Colonic mucosa (tissue), 4 donors: ENCODE results near the gene ZC3H13. TPM values are rescaled to one million over a fixed set of nuclear protein-coding genes. Genes with fewer than 3 reads are reported as not detected.

ENCODE experiments used
- DNase-seq: peaks from one replicate; pipeline ENCODE4 v3.0.0-alpha.2; 2020
- H3K27ac ChIP-seq: fragments of 200-600 bp; one replicate; pipeline ENCODE4 v1.8.0; 2021
- H3K27me3 ChIP-seq: fragments of 200-600 bp; one replicate; pipeline ENCODE4 v1.8.0; 2021
- H3K36me3 ChIP-seq: fragments of 200-600 bp; one replicate; pipeline ENCODE4 v1.8.0; 2021
- H3K4me1 ChIP-seq: fragments of 200-600 bp; one replicate; pipeline ENCODE4 v1.8.0; 2021; ENCODE audit warnings: mild to moderate bottlenecking
- H3K4me3 ChIP-seq: fragments of 200-600 bp; one replicate; pipeline ENCODE4 v1.8.0; 2021
- H3K9ac ChIP-seq, 2 donors: one replicate each; pipeline ENCODE4 v1.7.0; 2013; ENCODE audit warnings: control low read depth in 2 of 2, low read depth in 2 of 2, low read length in 2 of 2
- H3K9me3 ChIP-seq: fragments of 200-600 bp; one replicate; pipeline ENCODE4 v1.8.0; 2021
- intact Hi-C: fragments of 100-400 bp; cut with DNase I; formaldehyde crosslinking; loops from one replicate; pipeline ENCODE4 v1.14.1; 2022
- total RNA-seq, 2 donors: library from RNA; stranded (reverse); fragmentation: NEBNext Ultra II Directional in 1 of 2; extraction: Animal tissue kit (Norgen Biotek cat#: 25700) in 1 of 2; gene quantifications; one replicate each; pipeline ENCODE4 v1.2.1, GENCODE V29; 2021
- TF ChIP-seq, protein P1 (sequence below): fragments of 200-600 bp; IDR thresholded peaks from one replicate; pipeline ENCODE4 v1.8.0; 2022; ENCODE audit warnings: antibody characterized with exemption, mild to moderate bottlenecking
- donor health status: healthy.
- donor health status: DM: no; HTN: no; CAD: no.
- donor health status: DM: no; HTN: no; CAD: no.

Gene ZC3H13, protein sequence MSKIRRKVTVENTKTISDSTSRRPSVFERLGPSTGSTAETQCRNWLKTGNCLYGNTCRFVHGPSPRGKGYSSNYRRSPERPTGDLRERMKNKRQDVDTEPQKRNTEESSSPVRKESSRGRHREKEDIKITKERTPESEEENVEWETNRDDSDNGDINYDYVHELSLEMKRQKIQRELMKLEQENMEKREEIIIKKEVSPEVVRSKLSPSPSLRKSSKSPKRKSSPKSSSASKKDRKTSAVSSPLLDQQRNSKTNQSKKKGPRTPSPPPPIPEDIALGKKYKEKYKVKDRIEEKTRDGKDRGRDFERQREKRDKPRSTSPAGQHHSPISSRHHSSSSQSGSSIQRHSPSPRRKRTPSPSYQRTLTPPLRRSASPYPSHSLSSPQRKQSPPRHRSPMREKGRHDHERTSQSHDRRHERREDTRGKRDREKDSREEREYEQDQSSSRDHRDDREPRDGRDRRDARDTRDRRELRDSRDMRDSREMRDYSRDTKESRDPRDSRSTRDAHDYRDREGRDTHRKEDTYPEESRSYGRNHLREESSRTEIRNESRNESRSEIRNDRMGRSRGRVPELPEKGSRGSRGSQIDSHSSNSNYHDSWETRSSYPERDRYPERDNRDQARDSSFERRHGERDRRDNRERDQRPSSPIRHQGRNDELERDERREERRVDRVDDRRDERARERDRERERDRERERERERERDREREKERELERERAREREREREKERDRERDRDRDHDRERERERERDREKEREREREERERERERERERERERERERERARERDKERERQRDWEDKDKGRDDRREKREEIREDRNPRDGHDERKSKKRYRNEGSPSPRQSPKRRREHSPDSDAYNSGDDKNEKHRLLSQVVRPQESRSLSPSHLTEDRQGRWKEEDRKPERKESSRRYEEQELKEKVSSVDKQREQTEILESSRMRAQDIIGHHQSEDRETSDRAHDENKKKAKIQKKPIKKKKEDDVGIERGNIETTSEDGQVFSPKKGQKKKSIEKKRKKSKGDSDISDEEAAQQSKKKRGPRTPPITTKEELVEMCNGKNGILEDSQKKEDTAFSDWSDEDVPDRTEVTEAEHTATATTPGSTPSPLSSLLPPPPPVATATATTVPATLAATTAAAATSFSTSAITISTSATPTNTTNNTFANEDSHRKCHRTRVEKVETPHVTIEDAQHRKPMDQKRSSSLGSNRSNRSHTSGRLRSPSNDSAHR (N-terminal part only)
- 10 to 100 TPM; 23.2 to 37.5 TPM for total RNA-seq

GRCh38 chr13:46052319-46053161, at the start of gene ZC3H13:
Gene ZC3H13, minus strand, starts transcription at chr13:46052746. Its CDS starts 7,239 bp downstream, at chr13:46045507.
- Histone ChIP-seq H3K4me3 (peak within 1 kb of the TSS; percentile 76), H3K36me3 (no peaks in the 10 kb centered on the region), H3K9ac (peak within 1 kb of the TSS; percentile 84 to 89), H3K9me3 (no peaks in the 10 kb centered on the region), H3K4me1 (peaks cover 7% of the 10 kb centered on the region), H3K27me3 (no peaks in the 10 kb centered on the region), H3K27ac (peak within 1 kb of the TSS; percentile 87)
- intact Hi-C loops = no loop called here
- peak; percentile 96 for DNase-seq
- TF ChIP-seq, protein P1, sequence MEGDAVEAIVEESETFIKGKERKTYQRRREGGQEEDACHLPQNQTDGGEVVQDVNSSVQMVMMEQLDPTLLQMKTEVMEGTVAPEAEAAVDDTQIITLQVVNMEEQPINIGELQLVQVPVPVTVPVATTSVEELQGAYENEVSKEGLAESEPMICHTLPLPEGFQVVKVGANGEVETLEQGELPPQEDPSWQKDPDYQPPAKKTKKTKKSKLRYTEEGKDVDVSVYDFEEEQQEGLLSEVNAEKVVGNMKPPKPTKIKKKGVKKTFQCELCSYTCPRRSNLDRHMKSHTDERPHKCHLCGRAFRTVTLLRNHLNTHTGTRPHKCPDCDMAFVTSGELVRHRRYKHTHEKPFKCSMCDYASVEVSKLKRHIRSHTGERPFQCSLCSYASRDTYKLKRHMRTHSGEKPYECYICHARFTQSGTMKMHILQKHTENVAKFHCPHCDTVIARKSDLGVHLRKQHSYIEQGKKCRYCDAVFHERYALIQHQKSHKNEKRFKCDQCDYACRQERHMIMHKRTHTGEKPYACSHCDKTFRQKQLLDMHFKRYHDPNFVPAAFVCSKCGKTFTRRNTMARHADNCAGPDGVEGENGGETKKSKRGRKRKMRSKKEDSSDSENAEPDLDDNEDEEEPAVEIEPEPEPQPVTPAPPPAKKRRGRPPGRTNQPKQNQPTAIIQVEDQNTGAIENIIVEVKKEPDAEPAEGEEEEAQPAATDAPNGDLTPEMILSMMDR = no peak

- TF ChIP-seq, protein P1 = no peak
- Histone ChIP-seq H3K9me3 (no peaks in the 10 kb centered on the region), H3K36me3 (no peaks in the 10 kb centered on the region), H3K27ac (no peak overlapping the region), H3K9ac (no peak overlapping the region), H3K4me3 (no peak overlapping the region), H3K27me3 (no peaks in the 10 kb centered on the region), H3K4me1 (no peaks in the 10 kb centered on the region)
- no peak for DNase-seq
- intact Hi-C loops = no loop called here
Observed at GRCh38 chr13:46102255-46102605, 49.7 kb upstream of the ZC3H13 start.

- no peak overlapping the region for H3K27ac ChIP-seq
- H3K4me3 ChIP-seq = no peak overlapping the region
- H3K9ac ChIP-seq = no peak overlapping the region
- H3K27me3 ChIP-seq = no peaks in the 10 kb centered on the region
- no peaks in the 10 kb centered on the region for H3K36me3 ChIP-seq
- intact Hi-C loops = no loop called here
- H3K9me3 ChIP-seq = no peaks in the 10 kb centered on the region
- H3K4me1 ChIP-seq = no peaks in the 10 kb centered on the region
- TF ChIP-seq, protein P1 = no peak
- no peak for DNase-seq
Observed at GRCh38 chr13:46101484-46102254, 49.1 kb upstream of the ZC3H13 start.

- no peaks in the 10 kb centered on the region for H3K4me1 ChIP-seq
- H3K4me3 ChIP-seq = no peak overlapping the region
- no peak overlapping the region for H3K9ac ChIP-seq
- intact Hi-C loops = no loop called here
- no peaks in the 10 kb centered on the region for H3K36me3 ChIP-seq
- TF ChIP-seq, protein P1 = no peak
- H3K9me3 ChIP-seq = no peaks in the 10 kb centered on the region
- no peaks in the 10 kb centered on the region for H3K27me3 ChIP-seq
- no peak for DNase-seq
- H3K27ac ChIP-seq = no peak overlapping the region
Observed at GRCh38 chr13:46101002-46101401, 48.5 kb upstream of the ZC3H13 start.
